Heart right ventricle (tissue), 16 donors: ENCODE data around the gene CDC27. TPM values are rescaled to one million over a fixed set of nuclear protein-coding genes. Genes with fewer than 3 reads are reported as not detected.

ENCODE experiments used
- ATAC-seq, 8 donors: fragments of 200-7000 bp; cut with Tn5 transposase; one replicate each; pipeline ENCODE4 v1.9.1; 2020; ENCODE audit warnings: mild to moderate bottlenecking in 8 of 8, moderate library complexity in 8 of 8, moderate number of reproducible peaks in 1 of 8
- DNase-seq, 2 donors: peaks; one replicate each; pipeline ENCODE4 v3.0.0-alpha.2; 2020
- H3K27ac ChIP-seq, 10 donors: fragments of 200-600 bp; sonication (generic) in 2 of 10; one replicate each; pipeline versions ENCODE4 v1.5.0 to v1.8.0; 2020 to 2022; ENCODE audit warnings: mild to moderate bottlenecking in 3 of 10
- H3K27me3 ChIP-seq, 7 donors: fragments of 200-600 bp; one replicate each; pipeline ENCODE4 v1.8.0; 2021 to 2022; ENCODE audit warnings: mild to moderate bottlenecking in 2 of 7
- H3K36me3 ChIP-seq, 9 donors: fragments of 200-600 bp; sonication (generic) in 1 of 9; one replicate each; pipeline versions ENCODE4 v1.5.0 to v1.8.0; 2020 to 2022; ENCODE audit warnings: mild to moderate bottlenecking in 2 of 9
- H3K4me1 ChIP-seq, 9 donors: fragments of 200-600 bp; sonication (generic) in 1 of 9; one replicate each; pipeline versions ENCODE4 v1.5.0 to v1.8.0; 2020 to 2022; ENCODE audit warnings: mild to moderate bottlenecking in 4 of 9
- H3K4me3 ChIP-seq, 10 donors: fragments of 200-600 bp; sonication (generic) in 2 of 10; one replicate each; pipeline versions ENCODE4 v1.5.0 to v1.8.0; 2020 to 2022; ENCODE audit warnings: mild to moderate bottlenecking in 7 of 10, moderate library complexity in 2 of 10
- H3K9me3 ChIP-seq, 11 donors: fragments of 200-600 bp in 10 of 11; sonication (generic) in 2 of 11; one replicate each; pipeline versions ENCODE4 v1.5.0 to v1.8.0; 2013 to 2022; ENCODE audit warnings: mild to moderate bottlenecking in 2 of 11, control low read depth in 1 of 11, moderate library complexity in 1 of 11
- CTCF ChIP-seq, 9 donors: fragments of 200-600 bp; sonication (generic) in 2 of 9; IDR thresholded peaks; one replicate each; pipeline versions ENCODE4 v1.5.0 to v1.8.0; 2021 to 2022; ENCODE audit warnings: antibody characterized with exemption in 9 of 9, mild to moderate bottlenecking in 5 of 9, moderate library complexity in 1 of 9
- WGBS, 2 donors: extraction: QIAGEN DNeasy Blood & Tissue Kit; methylation state at CpG; one replicate each; pipeline ENCODE4 v1.1.7; 2013; ENCODE audit warnings: inconsistent platforms in 1 of 2; 5-methylcytosine and 5-hydroxymethylcytosine counted together
- intact Hi-C, 10 donors: fragments of 100-400 bp; cut with DNase I; formaldehyde crosslinking; loops; one replicate each; pipeline versions ENCODE4 v1.11.1 to v1.14.2; 2022
- polyA plus RNA-seq, 2 donors: library from polyadenylated mRNA; stranded (reverse); fragments of 200-250 nt; gene quantifications; one replicate each; pipeline ENCODE4 v1.2.3, GENCODE V29; 2013
- total RNA-seq, 10 donors: library from RNA; stranded (reverse); fragmentation: NEBNext Ultra II Directional in 3 of 10; extraction: Animal tissue kit (Norgen Biotek cat#: 25700) in 3 of 10; gene quantifications; one replicate each; pipeline versions ENCODE4 v1.2.1 to v1.2.4, GENCODE V29; 2021 to 2023
- donor health status: Arrhythmogenic right ventricular cardiomyopathy.
- donor health status: ischemic (EF 13 %, LVEDD 7.1; RV severe dilation, severe dysfunction).
- donor health status: healthy with polysubstance abuse.
- donor health status: DM: no; HTN: yes; CAD: no.
- donor health status: DM: no; HTN: no; CAD: no.
- donor health status: ischemic (EF 25% LVEDD 6.9; RV normal size, moderate dysfunction).
- donor health status: ischemic (EF 25% LVEDD 5.7; RV mildly dilated, moderate dysfunction).
- donor health status: healthy.
- donor health status: DM: yes; HTN: yes; CAD: no.
- donor health status: Ischemic cardiomyopathy.
- donor health status: ischemic (EF 35%, LVEDD 5.7; RV mildly dilated, moderate dysfunction).
- donor health status: nonischemic (EF 11% LVEDD 7.7; RV severe dilation, severe dysfunction).
- donor health status: DM: yes; HTN: yes; CAD: no.
- donor health status: PGD.
- donor health status: ischemic (EF 29% LVEDD 5.4; RV normal size, mild dysfunction).
- donor health status: nonischemic (EF 23%, LVEDD 6.1; RV moderate dilation, normal function).

Gene CDC27
- total and polyA plus RNA-seq, 12 donors: 14.0 to 103 (median 79.7) TPM

- H3K36me3 ChIP-seq: no peaks in the 10 kb centered on the region
- ATAC-seq (no peak), DNase-seq (no peak)
- intact Hi-C loops: no loop called here
- H3K27ac ChIP-seq: no peak overlapping the region
- no peaks in the 10 kb centered on the region for H3K27me3 ChIP-seq
- TF ChIP-seq CTCF (IDR thresholded peaks at IDR 0.05): no peak
- H3K4me3 ChIP-seq: no peak overlapping the region
- H3K9me3 ChIP-seq: no peaks in the 10 kb centered on the region
- WGBS, 2 donors: 78 to 88% methylated on average over 3 of the region's 3 CpGs
- peaks cover 0 to 40% (median 20%) of the 10 kb centered on the region in 9 donors for H3K4me1 ChIP-seq
These were observed 25.8 kb upstream of the CDC27 start for GRCh38 chr17:47214931-47215330.

GRCh38 chr17:47213540-47213939, 24.4 kb upstream of the CDC27 start:
- Histone ChIP-seq H3K27ac (no peak overlapping the region), H3K9me3 (no peaks in the 10 kb centered on the region), H3K4me1 (peaks cover 0 to 35% (median 19%) of the 10 kb centered on the region in 9 donors), H3K27me3 (no peaks in the 10 kb centered on the region), H3K4me3 (no peak overlapping the region), H3K36me3 (no peaks in the 10 kb centered on the region)
- TF ChIP-seq CTCF (IDR thresholded peaks at IDR 0.05): no peak
- ATAC-seq: no peak
- 77 to 78% methylated on average over 4 of the region's 4 CpGs for WGBS, 2 donors
- DNase-seq: no peak
- intact Hi-C loops: no loop called here

- Histone ChIP-seq H3K27me3 (no peaks in the 10 kb centered on the region), H3K4me3 (no peak overlapping the region), H3K4me1 (peaks cover 0 to 28% (median 19%) of the 10 kb centered on the region in 9 donors), H3K36me3 (no peaks in the 10 kb centered on the region), H3K9me3 (no peaks in the 10 kb centered on the region), H3K27ac (no peak overlapping the region)
- DNase-seq (no peak), ATAC-seq (no peak)
- TF ChIP-seq CTCF (IDR thresholded peaks at IDR 0.05): no peak
- intact Hi-C loops: no loop called here
- 77% methylated on average over 2 of the region's 2 CpGs for WGBS, 2 donors
These were observed 23.4 kb upstream of the CDC27 start for GRCh38 chr17:47212458-47212857.

GRCh38 chr17:47210779-47211178, 21.7 kb upstream of the CDC27 start:
- Histone ChIP-seq H3K9me3 (no peaks in the 10 kb centered on the region), H3K4me1 (peaks cover 0 to 36% (median 22%) of the 10 kb centered on the region in 9 donors), H3K36me3 (no peaks in the 10 kb centered on the region), H3K4me3 (no peak overlapping the region), H3K27ac (peak overlapping the region in 3 of 10 donors; percentile 15 to 41 (median 27)), H3K27me3 (no peaks in the 10 kb centered on the region)
- intact Hi-C loops: no loop called here
- DNase-seq: no peak
- no peak for TF ChIP-seq CTCF (IDR thresholded peaks at IDR 0.05)
- ATAC-seq: no peak
- 59 to 63% methylated on average over 2 of the region's 2 CpGs for WGBS, 2 donors
